Spinal cord (tissue), 10 donors: ENCODE data around the gene TMC2. TPM values are rescaled to one million over a fixed set of nuclear protein-coding genes. Genes with fewer than 3 reads are reported as not detected.
A peak's percentile ranks its signal among the peaks of the same experiment; 100 is the strongest.

Experiments used
- DNase-seq, 6 donors: peaks; one replicate each; pipeline versions ENCODE4 v3.0.0 to v3.0.0-alpha.2; 2013 to 2015; ENCODE audit warnings: low spot score in 6 of 6, low read depth in 4 of 6
- H3K27ac ChIP-seq: one replicate; pipeline ENCODE4 v1.5.1; 2013; ENCODE audit warnings: low read depth, low read length, control low read depth
- H3K27me3 ChIP-seq: one replicate; pipeline ENCODE4 v1.6.1; 2013; ENCODE audit warnings: low read length; ENCODE audit not compliant: control insufficient read depth, insufficient read depth
- H3K36me3 ChIP-seq: one replicate; pipeline ENCODE4 v1.6.1; 2013; ENCODE audit warnings: low read length; ENCODE audit not compliant: control insufficient read depth, insufficient read depth
- H3K4me1 ChIP-seq: one replicate; pipeline ENCODE4 v1.6.1; 2013; ENCODE audit warnings: low read length; ENCODE audit not compliant: control insufficient read depth, insufficient read depth
- H3K4me3 ChIP-seq: one replicate; pipeline ENCODE4 v1.5.1; 2013; ENCODE audit warnings: low read depth, low read length, control low read depth
- H3K9me3 ChIP-seq: one replicate; pipeline ENCODE4 v1.6.1; 2013; ENCODE audit warnings: low read length; ENCODE audit not compliant: control insufficient read depth, insufficient read depth
- whole genome bisulfite sequencing: methylation state at CpG from one replicate; pipeline ENCODE4 v1.1.5; 2013; ENCODE audit warnings: missing lambda C conversion rate; ENCODE audit not compliant: insufficient coverage; 5-methylcytosine and 5-hydroxymethylcytosine counted together
- polyA plus RNA-seq, 2 donors: library from polyadenylated mRNA; unstranded; fragments of 120-200 nt; gene quantifications; one replicate each; pipeline ENCODE4 v1.2.1, GENCODE V29; 2013; ENCODE audit not compliant: insufficient read length in 2 of 2
- total RNA-seq, 2 donors: library from RNA; depleted of rRNA in 1 of 2; stranded (reverse); fragments of 120-200 nt in 1 of 2; fragments of >200 nt in 1 of 2; gene quantifications; one replicate each; pipeline versions ENCODE4 v1.2.3 to v1.2.4, GENCODE V29; 2013 to 2014
- donor health status: healthy.

Gene TMC2
- total and polyA plus RNA-seq, 4 donors = 0.94 to 6.3 (median 2.3) TPM

- Histone ChIP-seq H3K36me3 (no peaks in the 10 kb centered on the region), H3K27me3 (no peaks in the 10 kb centered on the region), H3K4me3 (no peak overlapping the region), H3K9me3 (no peaks in the 10 kb centered on the region), H3K4me1 (no peaks in the 10 kb centered on the region), H3K27ac (no peak overlapping the region)
- DNase-seq = no peak
- WGBS = 92% methylated on average over 9 of the region's 9 CpGs
Measured at GRCh38 chr20:2640899-2641298, 104.5 kb downstream of the TMC2 start.

- 100% methylated on average over 1 of the region's 1 CpG for WGBS
- no peaks in the 10 kb centered on the region for H3K4me1 ChIP-seq
- H3K36me3 ChIP-seq = no peaks in the 10 kb centered on the region
- H3K27me3 ChIP-seq = no peaks in the 10 kb centered on the region
- no peak for DNase-seq
- H3K4me3 ChIP-seq = no peak overlapping the region
- H3K27ac ChIP-seq = no peak overlapping the region
- no peaks in the 10 kb centered on the region for H3K9me3 ChIP-seq
Measured at GRCh38 chr20:2643708-2644107, 107.3 kb downstream of the TMC2 start.

GRCh38 chr20:2651772-2652723 is 115.7 kb downstream of the TMC2 start, which contains the start of gene NOP56:
Gene NOP56, plus strand, starts transcription at chr20:2652632. Its CDS starts 29 bp downstream, at chr20:2652661.
- peak; percentile 80 to 98 (median 92) for DNase-seq
- no peaks in the 10 kb centered on the region for H3K27me3 ChIP-seq
- under 1% methylated on average over 96 of the region's 101 CpGs for WGBS

DNA sequence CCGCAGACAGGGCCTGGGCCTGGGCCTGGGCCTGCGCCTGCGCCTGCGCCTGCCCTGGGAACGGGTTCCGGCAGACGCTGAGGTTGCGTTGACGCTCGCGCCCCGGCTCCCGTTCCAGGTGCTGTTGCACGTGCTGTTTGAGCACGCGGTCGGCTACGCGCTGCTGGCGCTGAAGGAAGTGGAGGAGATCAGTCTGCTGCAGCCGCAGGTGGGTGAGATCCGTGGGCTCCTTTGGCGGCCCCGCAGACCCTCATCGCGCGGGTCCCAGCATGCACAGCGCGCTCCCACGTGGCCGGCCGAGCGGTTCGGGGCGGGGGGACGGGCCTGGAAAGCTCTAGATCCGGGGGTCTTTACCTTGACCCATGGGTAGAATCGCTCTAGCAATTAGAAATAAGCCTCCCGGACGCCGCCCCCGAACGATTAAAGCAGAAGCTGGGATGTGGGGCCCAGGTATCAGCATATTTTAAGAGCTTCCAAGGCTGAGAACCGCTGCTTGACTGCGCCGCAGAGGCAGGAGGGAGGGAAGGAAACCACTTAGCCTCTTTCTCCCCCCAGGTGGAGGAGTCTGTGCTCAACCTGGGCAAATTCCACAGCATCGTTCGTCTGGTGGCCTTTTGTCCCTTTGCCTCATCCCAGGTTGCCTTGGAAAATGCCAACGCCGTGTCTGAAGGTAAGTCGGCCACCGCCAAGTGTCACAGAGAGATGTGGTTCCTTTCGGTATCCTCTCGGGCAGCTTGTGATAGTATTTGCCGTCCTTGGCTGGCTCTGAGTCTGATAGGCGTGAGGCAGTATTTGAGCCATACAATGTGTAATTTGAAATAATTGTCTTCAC is 116.6 kb downstream of the TMC2 start:
- DNase-seq = peak in 5 of 6 donors; percentile 28 to 87 (median 47)
- whole genome bisulfite sequencing = under 1% methylated on average over 53 of the region's 56 CpGs
- Histone ChIP-seq H3K27me3 (no peaks in the 10 kb centered on the region), H3K9me3 (no peaks in the 10 kb centered on the region), H3K4me3 (peak overlapping the region; percentile 87), H3K27ac (peak overlapping the region; percentile 78), H3K4me1 (peaks cover 19% of the 10 kb centered on the region), H3K36me3 (peaks cover 43% of the 10 kb centered on the region)

More at GRCh38 chr20:2651772-2652723, 115.7 kb downstream of the TMC2 start, which contains the start of gene NOP56:
- no peaks in the 10 kb centered on the region for H3K9me3 ChIP-seq
- peaks cover 19% of the 10 kb centered on the region for H3K4me1 ChIP-seq
- peak within 1 kb of the TSS; percentile 93 for H3K27ac ChIP-seq
- peak within 1 kb of the TSS; percentile 87 for H3K4me3 ChIP-seq
- peaks cover 35% of the 10 kb centered on the region for H3K36me3 ChIP-seq

DNA sequence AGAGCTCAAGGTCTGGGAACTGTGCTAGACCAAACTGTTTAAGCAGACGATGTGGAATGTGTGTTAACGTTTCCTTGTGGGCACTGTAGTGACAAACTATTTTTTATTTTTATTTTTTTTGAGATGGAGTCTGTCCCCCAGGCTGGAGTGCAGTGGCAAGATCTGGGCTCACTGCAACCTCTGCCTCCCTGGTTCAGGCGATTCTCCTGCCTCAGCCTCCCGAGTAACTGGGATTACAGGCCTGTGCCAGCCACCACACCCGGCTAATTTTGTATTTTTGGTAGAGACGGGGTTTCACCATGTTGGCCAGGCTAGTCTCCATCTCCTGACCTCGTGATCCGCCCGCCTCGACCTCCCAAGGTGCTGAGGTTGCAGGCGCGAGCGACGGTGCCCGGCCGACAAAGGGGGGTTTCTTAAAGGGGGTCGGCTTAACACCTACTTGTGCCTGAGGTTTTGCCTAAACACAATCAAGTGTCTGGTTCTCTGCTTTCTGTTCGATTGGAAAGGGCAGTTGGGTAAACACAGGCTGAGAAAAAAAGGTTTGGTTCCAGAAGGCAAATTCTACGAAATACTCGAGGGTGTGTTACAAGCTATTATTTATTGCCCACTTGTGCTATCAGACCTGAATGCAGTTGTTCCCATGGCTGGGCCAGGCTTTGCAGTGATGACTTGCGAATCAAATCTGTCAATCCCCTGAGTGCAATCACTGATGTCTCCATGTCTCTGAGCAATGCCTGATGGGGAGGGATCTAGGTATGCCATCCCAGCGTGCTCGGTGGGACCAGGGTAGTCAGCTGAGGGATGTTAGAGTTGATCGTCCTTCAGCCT is 117.4 kb downstream of the TMC2 start:
- WGBS = 31% methylated on average over 22 of the region's 24 CpGs
- Histone ChIP-seq H3K36me3 (peaks cover 52% of the 10 kb centered on the region), H3K27me3 (no peaks in the 10 kb centered on the region), H3K4me3 (peak overlapping the region; percentile 87), H3K4me1 (peaks cover 19% of the 10 kb centered on the region), H3K9me3 (no peaks in the 10 kb centered on the region), H3K27ac (no peak overlapping the region)
- no peak for DNase-seq

GRCh38 chr20:2654384-2654822 is 118.0 kb downstream of the TMC2 start:
- Histone ChIP-seq H3K4me3 (no peak overlapping the region), H3K27ac (no peak overlapping the region), H3K9me3 (no peaks in the 10 kb centered on the region), H3K4me1 (peaks cover 19% of the 10 kb centered on the region), H3K36me3 (peaks cover 58% of the 10 kb centered on the region), H3K27me3 (no peaks in the 10 kb centered on the region)
- 86% methylated on average over 9 of the region's 9 CpGs for WGBS
- no peak for DNase-seq

DNA sequence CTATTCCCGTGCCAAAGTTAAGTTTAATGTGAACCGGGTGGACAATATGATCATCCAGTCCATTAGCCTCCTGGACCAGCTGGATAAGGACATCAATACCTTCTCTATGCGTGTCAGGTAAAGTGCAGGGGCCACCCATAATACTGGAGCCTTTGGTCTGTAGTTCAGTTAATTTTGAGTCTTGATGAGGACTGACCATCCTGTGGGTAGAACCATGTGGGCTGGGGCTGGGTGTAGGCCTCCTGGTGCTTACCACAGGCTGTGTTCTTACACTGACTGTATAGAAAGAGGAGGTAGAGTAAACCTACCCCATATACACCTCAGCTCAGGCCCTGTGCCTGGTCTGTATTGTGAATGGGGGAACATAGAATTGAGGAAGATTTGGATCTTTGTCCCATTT is 118.5 kb downstream of the TMC2 start:
- Histone ChIP-seq H3K27me3 (no peaks in the 10 kb centered on the region), H3K9me3 (no peaks in the 10 kb centered on the region), H3K27ac (no peak overlapping the region), H3K36me3 (peaks cover 62% of the 10 kb centered on the region), H3K4me1 (peaks cover 19% of the 10 kb centered on the region), H3K4me3 (no peak overlapping the region)
- WGBS = 100% methylated on average over 2 of the region's 3 CpGs
- DNase-seq = no peak

GRCh38 chr20:2655331-2656116 is 119.2 kb downstream of the TMC2 start:
- 94% methylated on average over 17 of the region's 17 CpGs for WGBS
- DNase-seq = no peak
- no peaks in the 10 kb centered on the region for H3K9me3 ChIP-seq
- H3K4me1 ChIP-seq = peaks cover 19% of the 10 kb centered on the region
- H3K27ac ChIP-seq = no peak overlapping the region
- no peak overlapping the region for H3K4me3 ChIP-seq
- H3K27me3 ChIP-seq = no peaks in the 10 kb centered on the region
- H3K36me3 ChIP-seq = peaks cover 69% of the 10 kb centered on the region
